ENCODE results near the gene NHSL2.
"Not testable (repeated sequence)": the region's sequence is repeated elsewhere in the genome, so short reads cannot be mapped to it uniquely, and the experiment has no call there.

Gene NHSL2

DNA sequence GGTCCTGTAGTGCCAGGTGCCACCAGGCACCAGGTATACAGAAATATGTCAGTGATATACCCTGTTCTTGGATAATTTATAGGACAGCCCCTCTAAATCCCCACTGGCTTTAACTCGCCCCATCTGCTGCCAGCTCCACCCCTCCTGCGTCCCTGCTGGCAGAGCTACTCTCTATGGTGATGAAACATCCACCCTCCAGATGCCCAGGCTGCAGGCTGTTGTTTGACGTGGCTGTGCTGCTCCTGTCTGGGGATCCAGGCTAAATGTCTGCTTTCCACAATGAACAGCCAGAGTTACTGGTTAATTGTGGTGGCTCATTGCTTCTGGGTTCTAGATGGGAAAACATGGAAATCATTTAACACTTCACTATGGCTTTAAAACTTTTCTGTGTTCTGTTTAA lies 12.9 kb downstream of the NHSL2 start:
- DNase-seq (ENCODE audit: low read depth in 2 of 2) = no peak

DNA sequence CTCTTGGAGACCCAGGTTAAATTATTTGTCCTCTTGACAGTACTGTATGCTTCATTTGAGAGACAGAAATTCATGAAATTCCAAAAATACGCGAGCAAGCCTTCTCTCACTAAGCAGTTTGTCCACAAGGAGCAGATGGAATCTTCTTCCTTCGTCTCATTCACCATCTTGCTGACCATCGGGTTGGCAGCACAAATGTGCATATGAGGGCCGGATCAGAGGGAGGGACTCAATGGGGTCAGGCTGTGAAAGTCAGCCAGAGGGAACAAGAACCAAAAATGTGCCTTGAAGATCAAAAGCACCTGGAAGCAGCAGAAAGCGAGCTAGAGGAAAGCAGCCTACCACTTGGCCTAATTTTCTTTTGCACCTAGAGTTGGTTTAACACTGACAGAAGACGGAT lies 16.4 kb downstream of the NHSL2 start:
- DNase-seq (ENCODE audit: low read depth in 2 of 2) = no peak

DNA sequence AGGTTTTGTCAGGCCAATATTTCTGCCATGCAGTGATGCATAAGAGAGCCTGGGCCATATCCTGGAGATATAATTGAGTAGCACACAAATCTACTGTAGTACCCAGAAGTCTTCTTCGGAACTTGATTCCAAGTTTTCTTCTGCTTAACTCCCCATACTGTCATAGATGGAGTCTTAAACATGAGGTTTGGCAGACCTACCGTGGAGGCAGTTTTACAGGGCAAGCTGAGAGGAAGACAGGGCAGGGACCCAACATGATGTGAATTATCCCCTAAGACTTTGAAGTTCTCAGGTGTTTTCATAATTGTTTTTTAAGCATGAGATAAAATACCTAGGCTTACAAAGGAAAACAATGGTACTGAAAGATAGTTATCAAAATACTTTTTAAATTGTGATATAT lies 18.2 kb downstream of the NHSL2 start:
- no peak for DNase-seq (ENCODE audit: low read depth in 2 of 2)

DNA sequence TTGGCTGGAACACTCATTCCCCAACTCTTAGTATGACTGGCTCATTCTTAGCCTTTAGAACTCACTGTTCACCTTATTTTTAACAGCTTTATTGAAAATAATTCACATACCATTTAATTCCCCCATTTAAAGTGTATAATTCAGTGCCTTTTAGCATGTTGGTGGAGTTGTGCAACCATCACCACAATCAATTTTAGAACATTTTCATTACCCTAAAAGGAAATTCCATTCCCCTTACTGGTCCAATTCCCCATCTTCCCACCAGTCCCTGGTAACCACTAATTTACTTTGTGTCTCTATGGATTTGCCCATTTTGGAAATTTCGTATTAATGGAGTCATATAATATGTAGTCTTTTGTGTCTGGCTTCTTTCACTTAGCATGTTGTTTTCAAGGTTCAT lies 19.7 kb downstream of the NHSL2 start:
- DNase-seq (ENCODE audit: low read depth in 2 of 2) = no peak

DNA sequence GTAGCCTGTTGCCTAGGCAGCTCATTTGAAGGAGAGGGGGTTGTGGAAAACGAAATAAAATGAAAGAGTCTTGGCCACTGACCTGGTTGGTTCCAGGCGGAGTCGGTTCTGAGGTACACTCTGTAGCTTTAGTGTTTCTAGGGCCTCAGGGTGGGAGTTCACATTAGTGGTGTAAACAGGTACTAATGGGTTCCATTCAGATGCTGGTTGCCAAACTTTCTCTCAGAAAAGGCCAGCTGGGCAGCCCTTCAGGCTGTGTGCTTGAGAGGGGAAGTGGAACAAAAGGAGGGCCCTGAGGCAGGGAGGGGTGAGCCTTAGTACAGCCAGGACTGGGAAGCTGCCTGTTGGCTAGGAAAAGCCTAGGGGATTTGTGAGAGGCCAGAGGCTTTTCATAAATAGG lies 24.8 kb downstream of the NHSL2 start:
- DNase-seq (ENCODE audit: low read depth in 2 of 2) = no peak

DNA sequence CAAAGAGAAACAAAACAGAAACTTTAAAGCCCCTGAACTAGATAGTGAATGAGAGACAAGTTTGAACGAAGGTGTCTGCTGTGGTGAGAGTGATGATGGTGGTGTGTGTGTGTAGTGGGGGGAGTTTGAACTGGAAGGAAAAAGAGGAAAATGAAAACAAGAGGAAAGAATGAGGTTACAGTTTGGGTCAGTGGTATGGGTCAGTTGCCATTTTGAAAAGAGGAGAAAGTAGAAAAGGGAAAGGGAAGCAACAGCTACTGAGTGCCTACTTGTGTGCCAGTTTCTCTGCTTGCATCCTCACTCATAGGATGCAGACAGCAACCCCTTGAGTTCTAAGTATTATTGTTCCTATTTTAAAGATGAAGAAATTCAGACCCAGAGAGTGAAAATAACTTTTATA lies 26.0 kb downstream of the NHSL2 start:
- no peak for DNase-seq (ENCODE audit: low read depth in 2 of 2)

DNA sequence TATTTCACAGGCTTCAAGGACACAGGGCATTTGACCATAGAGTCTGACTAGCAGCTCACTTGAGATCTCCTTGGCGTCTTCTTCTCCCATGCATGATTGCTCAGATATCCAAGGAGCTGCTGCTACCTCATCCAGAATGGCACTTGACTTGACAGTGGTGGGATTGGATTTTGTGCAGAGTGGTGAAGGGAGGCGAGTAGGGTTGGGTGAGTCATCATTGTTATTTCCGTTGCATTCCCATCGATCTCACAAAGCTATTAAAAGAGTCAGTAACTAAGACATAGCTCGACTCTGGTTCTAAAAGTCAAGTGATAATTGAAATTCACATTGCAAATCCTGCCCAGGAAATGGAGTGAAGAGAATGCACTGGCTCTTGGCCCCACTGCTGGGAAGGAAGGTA lies 27.7 kb downstream of the NHSL2 start:
- DNase-seq (ENCODE audit: low read depth in 2 of 2) = no peak

DNA sequence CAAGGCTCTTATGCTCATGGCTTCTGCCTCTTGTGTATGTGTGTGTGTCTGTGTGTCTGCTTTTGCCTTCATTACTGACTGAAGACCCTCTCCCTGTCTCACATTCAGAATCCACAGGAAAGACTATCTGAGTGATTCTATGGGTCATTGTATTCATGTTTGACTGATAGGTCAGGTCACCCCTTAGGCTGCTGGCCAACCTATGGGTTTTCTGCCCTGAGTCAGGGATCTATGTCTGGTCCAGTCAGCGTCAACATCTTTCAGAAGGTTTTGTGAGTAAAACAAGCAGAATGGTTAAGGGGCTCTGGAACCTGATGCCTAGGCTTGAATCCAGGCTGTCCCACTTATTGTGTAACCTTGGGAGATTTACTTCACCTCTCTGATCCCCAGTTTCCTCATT lies 30.5 kb downstream of the NHSL2 start:
- DNase-seq (ENCODE audit: low read depth in 2 of 2) = no peak

DNA sequence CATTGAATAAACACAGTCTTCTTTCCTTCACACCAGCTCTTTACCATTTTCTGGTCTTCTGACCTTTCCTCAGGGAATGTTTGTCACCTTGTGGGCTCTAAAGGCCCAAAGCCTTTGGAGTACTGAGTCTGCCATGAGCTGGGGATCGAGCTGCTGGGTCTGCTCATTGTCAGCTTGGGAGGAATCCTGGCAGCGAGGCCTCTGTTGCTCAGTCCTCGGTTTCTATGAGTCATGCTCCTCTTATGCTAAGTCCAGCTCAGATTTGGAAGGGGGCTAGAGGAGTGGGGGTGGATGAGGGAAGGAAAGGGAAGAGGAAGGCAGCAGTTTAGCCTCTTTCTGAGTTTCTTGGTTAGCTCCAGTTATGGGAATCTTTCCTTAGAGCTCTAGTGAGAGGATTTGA lies 31.1 kb downstream of the NHSL2 start:
- DNase-seq (ENCODE audit: low read depth in 2 of 2) = no peak

DNA sequence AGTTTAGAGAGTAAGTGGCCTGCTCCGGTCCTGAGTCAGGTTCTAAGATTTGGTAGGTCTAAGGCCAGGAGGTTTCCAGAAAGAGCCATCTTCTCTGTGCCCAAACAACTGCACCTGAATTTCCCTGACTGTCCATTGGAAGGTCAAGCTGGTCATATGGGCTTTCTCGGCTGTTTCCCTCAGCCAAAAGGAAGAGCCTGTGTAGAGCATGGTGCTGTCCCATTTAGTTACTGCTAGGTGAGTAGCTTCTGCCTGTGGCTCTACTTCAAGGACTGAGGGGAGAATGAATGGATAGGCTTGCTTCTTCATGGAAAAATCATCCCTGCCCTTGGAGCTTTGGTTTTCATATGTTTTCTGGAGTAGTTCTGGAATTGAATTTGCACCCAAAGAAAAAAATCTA lies 33.7 kb downstream of the NHSL2 start:
- no peak for DNase-seq (ENCODE audit: low read depth in 2 of 2)

DNA sequence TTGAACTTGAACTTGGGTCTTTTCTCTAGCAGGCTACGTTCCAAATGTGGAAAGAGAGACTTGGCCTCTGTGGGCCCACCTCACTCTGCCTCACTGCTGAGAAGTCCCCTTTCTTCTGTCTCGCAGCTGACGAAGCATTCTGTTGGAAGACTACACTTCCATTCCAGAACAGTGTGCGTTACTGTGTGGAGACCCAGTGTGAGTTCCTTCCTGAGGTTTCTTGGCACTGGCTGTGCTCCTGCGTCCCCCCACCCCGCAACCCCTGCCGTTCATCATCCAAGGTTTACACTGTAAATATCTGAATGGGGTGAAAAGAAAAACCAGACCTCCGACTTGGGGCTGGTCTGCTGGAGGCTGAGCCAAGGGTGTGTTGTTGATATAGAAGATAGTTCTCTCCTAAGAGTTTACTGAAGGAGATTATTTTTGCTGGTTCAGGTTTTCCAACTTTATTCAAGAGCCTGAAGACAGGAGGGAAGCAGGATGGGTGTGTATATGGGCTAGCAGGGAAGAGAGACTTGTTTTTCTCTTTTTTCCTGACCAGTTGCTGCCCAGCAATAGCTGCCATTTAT lies 34.7 kb downstream of the NHSL2 start:
- DNase-seq (ENCODE audit: low read depth in 2 of 2) = no peak

DNA sequence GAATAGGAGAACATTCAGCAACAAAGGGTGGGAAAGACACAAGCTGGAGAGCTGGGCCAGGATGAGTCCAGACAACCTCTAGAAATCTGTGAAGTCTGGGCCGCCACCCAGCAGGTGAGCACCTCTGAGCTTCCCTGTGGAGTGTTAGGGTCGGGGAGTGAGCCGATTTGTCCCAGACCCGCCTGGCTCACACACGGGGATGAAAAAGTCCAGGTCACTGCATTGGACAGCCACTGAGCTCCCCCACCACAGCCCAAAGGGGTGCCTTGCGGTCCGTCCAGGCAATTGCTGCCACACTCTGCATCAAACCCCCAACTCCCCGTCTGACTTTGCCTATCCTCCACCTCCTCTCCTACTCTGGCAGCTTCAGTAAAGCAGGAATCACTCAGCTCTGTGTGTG lies 38.7 kb downstream of the NHSL2 start:
- no peak for DNase-seq (ENCODE audit: low read depth in 2 of 2)

DNA sequence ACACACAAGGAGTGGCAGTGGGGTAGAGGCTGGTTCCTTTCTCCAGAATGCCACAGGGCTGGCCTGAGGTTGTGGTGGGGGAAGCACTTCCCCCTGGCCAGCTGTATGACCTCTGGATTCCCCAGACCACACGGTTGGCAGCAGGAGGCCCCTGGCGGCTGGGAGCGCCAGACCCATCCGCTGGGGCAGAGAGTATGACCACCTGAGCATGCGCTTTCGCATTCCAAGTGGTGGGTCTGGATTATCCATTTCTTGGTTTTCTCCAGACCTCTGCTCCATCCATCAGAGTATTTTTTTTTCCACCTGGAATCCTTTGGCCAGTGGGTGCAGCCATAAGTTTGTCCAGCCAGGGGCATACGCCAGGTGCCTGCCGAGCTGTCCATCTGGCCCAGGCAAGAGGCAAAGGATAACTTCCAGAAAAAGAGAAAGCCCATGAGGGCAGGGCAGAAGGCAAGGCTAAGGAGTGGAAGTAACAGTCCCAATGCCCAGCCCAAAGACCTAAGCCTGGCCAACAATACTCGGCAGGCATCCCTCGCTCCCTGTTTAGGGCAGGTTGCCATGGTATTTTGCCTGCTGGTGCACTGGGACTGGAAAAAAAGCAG lies 39.3 kb downstream of the NHSL2 start:
- no peak for DNase-seq (ENCODE audit: low read depth in 2 of 2)

DNA sequence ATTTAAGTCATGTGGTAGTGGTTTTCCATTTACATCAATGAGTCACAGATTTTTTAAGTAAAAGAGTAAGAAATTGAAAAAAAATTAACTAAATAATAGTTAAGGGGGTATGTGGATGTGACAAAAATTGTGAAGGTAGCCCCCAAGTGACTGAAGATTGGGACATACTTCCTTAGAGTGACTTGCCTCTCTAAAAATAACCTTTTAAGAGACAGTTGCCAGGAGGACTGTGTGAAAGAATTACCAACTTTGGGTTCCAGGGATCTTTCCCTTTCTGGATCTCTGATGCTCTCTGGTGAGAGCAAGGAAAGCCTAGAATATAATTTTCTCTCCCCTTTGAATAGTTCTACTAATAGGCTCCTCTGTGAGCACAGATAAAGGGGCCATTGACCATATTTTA lies 42.7 kb downstream of the NHSL2 start:
- DNase-seq (ENCODE audit: low read depth in 2 of 2) = no peak

DNA sequence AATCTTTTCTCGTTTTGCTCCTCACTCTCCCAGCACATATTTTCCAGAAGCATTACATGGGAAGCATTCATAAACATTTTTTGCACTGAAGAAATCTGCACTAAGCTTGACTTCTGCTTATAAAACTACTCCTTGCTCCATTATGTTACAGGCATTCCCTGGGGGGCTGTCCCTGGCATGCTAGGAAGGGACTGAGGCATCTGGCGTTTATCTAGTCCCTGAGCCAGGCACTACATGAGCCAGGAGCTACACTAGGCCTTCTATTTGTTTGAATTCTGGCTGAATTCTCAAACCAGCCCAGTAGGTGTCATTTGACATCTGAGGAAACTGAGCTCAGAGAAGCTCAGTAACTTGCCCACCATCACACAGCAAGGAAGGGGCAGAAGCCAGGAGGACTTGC lies 43.3 kb downstream of the NHSL2 start:
- no peak for DNase-seq (ENCODE audit: low read depth in 2 of 2)

DNA sequence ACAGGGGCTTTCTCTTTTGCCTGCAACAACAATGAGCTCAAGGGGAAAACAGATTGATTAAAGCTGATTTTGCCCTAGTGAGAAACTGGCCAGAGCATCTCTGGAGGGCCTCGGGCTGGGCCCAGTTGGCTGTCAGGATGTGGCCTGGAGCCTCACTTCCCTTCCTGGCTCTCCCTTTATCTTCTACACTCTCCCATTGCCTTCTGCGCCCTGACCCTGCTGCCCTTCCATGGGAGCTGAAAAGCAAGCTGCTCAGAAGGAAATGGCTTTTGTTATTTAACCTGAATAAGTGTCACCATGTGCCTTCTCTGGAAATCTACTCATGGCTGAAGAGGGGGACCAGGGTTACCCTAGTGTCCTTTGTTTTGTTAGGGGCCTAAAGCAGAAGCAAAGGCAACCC lies 43.8 kb downstream of the NHSL2 start:
- no peak for DNase-seq (ENCODE audit: low read depth in 2 of 2)

DNA sequence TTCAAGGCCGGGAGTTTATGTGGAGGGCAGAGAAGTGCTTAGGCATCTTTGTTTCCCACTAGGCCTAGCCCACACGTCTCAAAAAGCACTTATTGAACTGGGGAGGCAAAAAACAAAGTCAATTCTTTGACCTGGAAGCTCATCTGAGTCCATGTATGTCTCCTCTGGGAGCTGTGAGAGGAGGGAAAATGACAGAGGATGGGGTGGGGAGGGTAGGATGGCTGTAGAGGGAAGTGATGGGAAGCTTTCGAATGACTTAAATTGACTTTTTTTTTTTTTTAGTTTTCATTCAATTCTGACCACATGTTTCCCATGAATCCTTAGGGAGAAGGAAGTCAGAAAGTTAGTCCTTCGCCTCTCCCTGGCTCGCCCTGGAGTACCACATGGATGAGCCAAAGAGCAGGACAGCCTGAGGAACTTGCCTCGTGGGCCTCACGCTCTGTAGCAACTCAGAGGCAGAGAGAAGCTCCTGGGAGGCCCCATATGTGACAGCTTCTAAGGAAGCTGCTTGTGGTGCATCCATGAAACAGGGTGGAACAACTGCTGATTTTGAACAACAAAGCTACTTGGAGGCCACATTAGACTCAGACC lies 45.0 kb downstream of the NHSL2 start:
- DNase-seq (ENCODE audit: low read depth in 2 of 2) = no peak

DNA sequence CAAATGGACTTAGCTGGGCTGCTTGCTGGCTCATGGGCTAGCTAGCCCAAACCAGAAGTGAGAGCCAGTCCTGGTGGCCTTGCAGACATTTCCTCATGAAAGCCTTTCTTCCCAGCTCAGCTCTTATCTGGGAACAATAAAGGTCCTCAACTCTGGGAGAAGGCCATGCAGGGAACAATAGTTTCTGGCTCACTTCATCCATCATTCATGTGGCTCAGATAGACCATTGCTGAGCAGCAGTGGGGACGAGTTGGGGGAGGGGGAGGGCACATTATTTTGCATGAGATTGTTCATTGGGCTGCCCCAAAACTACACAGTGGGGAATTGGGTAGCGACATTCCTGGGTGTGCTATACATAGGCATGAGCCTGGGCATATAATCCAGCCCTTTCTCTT lies 47.6 kb downstream of the NHSL2 start:
- DNase-seq (ENCODE audit: low read depth in 2 of 2) = no peak

DNA sequence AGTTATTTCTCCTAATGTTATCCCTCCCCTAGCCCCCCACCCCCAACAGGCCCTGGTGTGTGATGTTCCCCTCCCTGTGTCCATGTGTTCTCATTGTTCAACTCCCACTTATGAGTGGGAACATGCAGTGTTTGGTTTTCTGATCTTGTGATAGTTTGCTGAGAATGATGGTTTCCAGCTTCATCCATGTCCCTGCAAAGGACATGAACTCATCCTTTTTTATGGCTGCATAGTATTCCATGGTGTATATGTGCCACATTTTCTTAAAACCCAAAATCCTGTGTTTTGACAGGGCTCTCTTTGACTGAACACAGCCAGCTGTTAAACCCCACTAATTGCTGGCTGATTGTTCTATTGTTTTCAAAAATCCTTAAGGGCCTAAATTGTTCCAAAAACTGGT lies 53.5 kb downstream of the NHSL2 start:
- DNase-seq (ENCODE audit: low read depth in 2 of 2) = not testable (repeated sequence)

DNA sequence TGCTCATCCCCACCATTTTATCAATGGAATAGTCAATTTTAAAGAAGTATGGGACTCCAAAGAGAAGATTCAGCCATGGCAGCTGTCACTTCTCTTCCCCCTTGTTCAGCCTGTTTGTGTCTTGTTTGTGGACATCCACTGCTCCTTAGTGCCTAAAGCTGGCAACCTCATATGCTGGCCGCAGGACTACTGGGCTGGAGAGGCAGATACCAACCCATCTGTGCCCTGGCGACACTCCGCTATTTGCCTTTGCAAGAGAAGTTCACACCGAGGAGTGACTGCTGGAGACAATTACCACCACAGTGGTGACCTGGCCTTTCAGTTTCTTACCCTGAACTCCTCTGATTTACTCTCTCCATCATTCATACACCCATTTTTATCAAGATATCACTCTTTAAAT lies 64.3 kb downstream of the NHSL2 start:
- DNase-seq (ENCODE audit: low read depth in 2 of 2) = no peak

DNA sequence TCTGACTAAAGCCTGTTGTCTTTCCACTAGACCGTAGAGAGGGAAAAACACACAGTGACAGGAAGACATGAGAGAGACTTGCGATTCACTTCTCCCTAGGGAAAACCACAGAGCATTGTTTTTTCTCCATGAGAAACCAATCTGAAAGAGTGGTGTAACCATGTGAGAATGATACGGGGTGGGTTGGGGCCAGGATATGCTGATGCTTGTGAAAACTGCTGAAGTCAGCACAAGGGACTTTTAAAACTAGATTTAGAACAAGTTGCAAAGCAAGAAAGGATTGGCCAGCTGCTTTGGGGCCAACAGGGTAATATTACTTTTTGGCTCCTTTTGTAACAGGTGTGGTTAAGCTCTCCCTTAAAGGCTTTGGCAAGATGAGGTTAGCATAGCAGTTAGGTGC lies 66.1 kb downstream of the NHSL2 start:
- DNase-seq (ENCODE audit: low read depth in 2 of 2) = no peak

DNA sequence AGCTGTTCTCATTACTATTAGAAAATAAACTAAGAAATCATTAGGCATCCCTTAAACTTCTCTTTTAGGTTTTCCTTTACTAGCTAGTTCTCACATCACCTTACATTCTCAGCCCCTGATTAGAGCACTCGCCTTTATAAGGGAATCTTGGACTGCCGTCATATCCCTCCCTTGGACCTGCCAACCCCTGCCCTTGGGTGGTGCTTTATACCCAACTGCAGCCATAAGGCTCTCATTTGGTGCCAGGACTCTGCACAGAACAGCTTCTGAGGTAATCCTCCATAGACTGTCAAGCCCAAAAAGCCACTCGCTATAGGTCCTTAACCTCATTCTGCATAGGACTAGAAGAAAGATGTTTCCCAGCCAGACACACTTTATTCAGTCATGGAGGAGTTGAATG lies 67.5 kb downstream of the NHSL2 start:
- DNase-seq (ENCODE audit: low read depth in 2 of 2) = no peak

DNA sequence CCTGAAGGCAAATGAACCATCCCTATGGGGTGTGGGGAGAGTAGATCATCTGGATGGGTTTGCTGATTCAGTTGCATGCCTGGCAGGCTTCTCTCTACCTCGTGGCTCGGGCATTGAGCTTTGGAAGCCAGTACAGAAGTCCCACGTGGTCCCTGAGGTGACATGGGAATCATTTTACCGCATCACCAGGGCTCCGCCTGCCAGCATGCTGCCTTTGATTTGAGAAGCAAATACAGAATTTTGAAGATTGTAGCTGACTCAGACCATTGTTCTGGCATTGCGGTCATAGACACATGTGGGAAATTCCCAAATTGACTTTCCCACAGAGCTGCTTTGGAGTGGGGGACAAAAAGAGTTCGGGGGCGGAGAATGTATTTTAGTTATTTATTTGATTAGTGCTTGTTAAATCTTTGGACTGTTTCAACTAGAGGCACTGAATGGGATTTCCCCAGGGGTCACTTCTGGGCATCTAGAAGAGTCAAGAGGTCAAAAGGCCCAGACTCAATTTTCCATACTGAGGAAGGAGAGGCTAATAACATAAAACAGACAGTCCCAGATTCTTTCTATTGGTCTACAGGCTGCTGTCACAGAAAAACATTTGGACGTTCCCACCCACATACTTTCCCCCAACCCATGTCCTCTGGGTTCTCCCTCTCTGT lies 79.3 kb downstream of the NHSL2 start:
- DNase-seq (ENCODE audit: low read depth in 2 of 2) = no peak

All from stimulated activated CD8-positive, alpha-beta memory T cell treated with anti-CD3 and anti-CD28 coated beads, Interleukin-7, amount 100 ng/mL, for 1 hour (primary cell).